Measurements from ENCODE around the gene DUOX1. TPM values are rescaled to one million over a fixed set of nuclear protein-coding genes. Genes with fewer than 3 reads are reported as not detected.

The DUOX1 gene
- total RNA-seq, 1 donor, result not detected

GRCh38 chr15:45150481-45150880, 20.7 kb downstream of the DUOX1 start:
- TF ChIP-seq CTCF (IDR thresholded peaks at IDR 0.05; ENCODE audit: insufficient read depth, low read length), result no peak
- no peak overlapping the region for H3K4me3 ChIP-seq (ENCODE audit: low read depth, low read length)
- DNase-seq (ENCODE audit: low read depth), result no peak

- H3K4me3 ChIP-seq (ENCODE audit: low read depth, low read length), result no peak overlapping the region
- no peak for TF ChIP-seq CTCF (IDR thresholded peaks at IDR 0.05; ENCODE audit: insufficient read depth, low read length)
- no peak for DNase-seq (ENCODE audit: low read depth)
These were observed 21.2 kb downstream of the DUOX1 start for GRCh38 chr15:45150997-45151396.

GRCh38 chr15:45151998-45152828, 22.4 kb downstream of the DUOX1 start:
- no peak for TF ChIP-seq CTCF (IDR thresholded peaks at IDR 0.05; ENCODE audit: insufficient read depth, low read length)
- DNase-seq (ENCODE audit: low read depth), result no peak
- H3K4me3 ChIP-seq (ENCODE audit: low read depth, low read length), result no peak overlapping the region

GRCh38 chr15:45155739-45156138, 25.9 kb downstream of the DUOX1 start:
- no peak for DNase-seq (ENCODE audit: low read depth)
- TF ChIP-seq CTCF (IDR thresholded peaks at IDR 0.05; ENCODE audit: insufficient read depth, low read length), result no peak
- no peak overlapping the region for H3K4me3 ChIP-seq (ENCODE audit: low read depth, low read length)

- peak; percentile 77 for DNase-seq (ENCODE audit: low read depth)
- H3K4me3 ChIP-seq (ENCODE audit: low read depth, low read length), result no peak overlapping the region
- no peak for TF ChIP-seq CTCF (IDR thresholded peaks at IDR 0.05; ENCODE audit: insufficient read depth, low read length)
These were observed 27.1 kb downstream of the DUOX1 start for GRCh38 chr15:45156744-45157455.

GRCh38 chr15:45157974-45158373, 28.2 kb downstream of the DUOX1 start:
- no peak overlapping the region for H3K4me3 ChIP-seq (ENCODE audit: low read depth, low read length)
- TF ChIP-seq CTCF (IDR thresholded peaks at IDR 0.05; ENCODE audit: insufficient read depth, low read length), result no peak
- DNase-seq (ENCODE audit: low read depth), result peak; percentile 94
